ENCODE results near the gene PIK3C2B.

- no peak for TF ChIP-seq CTCF (IDR thresholded peaks at IDR 0.05)
- no peak for TF ChIP-seq POLR2A (IDR thresholded peaks at IDR 0.05)
- no peak for TF ChIP-seq POLR2AphosphoS5 (IDR thresholded peaks at IDR 0.05)
- no peak for TF ChIP-seq EP300 (IDR thresholded peaks at IDR 0.05; ENCODE audit: low read depth)
Measured at GRCh38 chr1:204511366-204511765, 16.8 kb upstream of the PIK3C2B start.

Data from transverse colon (tissue), 4 donors.